Loucy (cell line): ENCODE data around the gene BBS2.

Experiments
- H2AFZ ChIP-seq: fragments of 200-600 bp; sonication (generic); 2 replicates; pipeline ENCODE4 v1.6.0; 2016; ENCODE audit warnings: antibody characterized with exemption, mild to moderate bottlenecking, low read length, moderate library complexity
- H3F3A ChIP-seq: fragments of 200-600 bp; 2 replicates; pipeline ENCODE4 v1.6.0; 2016; ENCODE audit warnings: antibody characterized with exemption, low read depth, mild to moderate bottlenecking
- H3K27me3 ChIP-seq: fragments of 200-600 bp; sonication (generic); 2 replicates; pipeline ENCODE4 v1.6.1; 2014; ENCODE audit warnings: low read length, mild to moderate bottlenecking; ENCODE audit not compliant: insufficient read depth, poor library complexity, severe bottlenecking
- H3K36me3 ChIP-seq: fragments of 200-600 bp; sonication (generic); 2 replicates; pipeline ENCODE4 v1.6.1; 2016; ENCODE audit warnings: low read length; ENCODE audit not compliant: insufficient read depth
- H3K4me1 ChIP-seq: fragments of 200-600 bp; sonication (generic); 2 replicates; pipeline ENCODE4 v1.5.1; 2014; ENCODE audit warnings: low read length, mild to moderate bottlenecking; ENCODE audit not compliant: insufficient read depth, poor library complexity, severe bottlenecking
- H3K4me2 ChIP-seq: fragments of 200-600 bp; sonication (generic); 2 replicates; pipeline ENCODE4 v1.6.0; 2014; ENCODE audit warnings: antibody characterized with exemption, low read length, low read depth, mild to moderate bottlenecking; ENCODE audit not compliant: poor library complexity, severe bottlenecking
- H3K4me3 ChIP-seq: fragments of 200-600 bp; sonication (generic); 2 replicates; pipeline ENCODE4 v1.5.1; 2014; ENCODE audit warnings: low read length, mild to moderate bottlenecking, mixed read lengths; ENCODE audit not compliant: poor library complexity, severe bottlenecking
- H3K79me2 ChIP-seq: fragments of 200-600 bp; sonication (generic); 2 replicates; pipeline ENCODE4 v1.6.1; 2014; ENCODE audit warnings: low read length; ENCODE audit not compliant: insufficient read depth
- H3K9ac ChIP-seq: fragments of 200-600 bp; sonication (generic); 2 replicates; pipeline ENCODE4 v1.6.0; 2014; ENCODE audit warnings: mild to moderate bottlenecking, low read depth, low read length, moderate library complexity; ENCODE audit not compliant: poor library complexity, severe bottlenecking
- H3K9me2 ChIP-seq: fragments of 200-600 bp; sonication (generic); replicated peaks from 2 replicates; pipeline ENCODE4 v1.6.1; 2016; ENCODE audit warnings: low read depth, low read length, mixed read lengths
- H3K9me3 ChIP-seq: fragments of 200-600 bp; sonication (generic); 2 replicates; pipeline ENCODE4 v1.6.1; 2014; ENCODE audit warnings: mild to moderate bottlenecking, antibody characterized with exemption, low read length, low read depth; ENCODE audit not compliant: insufficient read depth
- H4K20me1 ChIP-seq: fragments of 200-600 bp; sonication (generic); 2 replicates; pipeline ENCODE4 v1.6.0; 2014; ENCODE audit warnings: antibody characterized with exemption, low read length, mild to moderate bottlenecking; ENCODE audit not compliant: insufficient read depth, poor library complexity, severe bottlenecking
- CTCF ChIP-seq: fragments of 200-600 bp; sonication (generic); conservative IDR thresholded peaks from 2 replicates; pipeline ENCODE4 v1.5.1; 2014; ENCODE audit warnings: mild to moderate bottlenecking, antibody characterized with exemption, low read length
- EZH2phosphoT487 ChIP-seq: fragments of 200-600 bp; IDR thresholded peaks from 2 replicates; pipeline ENCODE4 v1.6.1; 2018; ENCODE audit warnings: antibody characterized with exemption, mild to moderate bottlenecking, moderate library complexity, borderline replicate concordance

Gene BBS2

GRCh38 chr16:56478281-56479049, 41.4 kb downstream of the BBS2 start:
- Histone ChIP-seq H3K4me1 (peaks cover 12% of the 10 kb centered on the region), H3K9ac (no peak overlapping the region), H4K20me1 (no peaks in the 10 kb centered on the region), H3K36me3 (peaks cover 44% of the 10 kb centered on the region; the same call in 1 of the 2 replicates), H3K9me3 (no peaks in the 10 kb centered on the region), H3F3A (no peaks in the 10 kb centered on the region), H3K9me2 (no peaks in the 10 kb centered on the region), H3K79me2 (no peaks in the 10 kb centered on the region), H3K4me2 (no peak overlapping the region), H2AFZ (no peak overlapping the region), H3K27me3 (no peaks in the 10 kb centered on the region), H3K4me3 (no peak overlapping the region)
- no peak for TF ChIP-seq EZH2phosphoT487
- no peak for TF ChIP-seq CTCF

GRCh38 chr16:56477096-56477878, 42.5 kb downstream of the BBS2 start:
- Histone ChIP-seq H3K9me2 (no peaks in the 10 kb centered on the region), H3K9me3 (no peaks in the 10 kb centered on the region), H3K79me2 (no peaks in the 10 kb centered on the region), H3K4me1 (peaks cover 5% of the 10 kb centered on the region), H3F3A (no peaks in the 10 kb centered on the region), H3K4me3 (no peak overlapping the region), H3K36me3 (peaks cover 54% of the 10 kb centered on the region; the same call in 1 of the 2 replicates), H3K4me2 (no peak overlapping the region), H3K27me3 (no peaks in the 10 kb centered on the region), H4K20me1 (no peaks in the 10 kb centered on the region), H3K9ac (no peak overlapping the region), H2AFZ (no peak overlapping the region)
- TF ChIP-seq EZH2phosphoT487 (no peak), CTCF (no peak)

GRCh38 chr16:56475201-56475600, 44.6 kb downstream of the BBS2 start:
- Histone ChIP-seq H3F3A (no peaks in the 10 kb centered on the region), H3K27me3 (no peaks in the 10 kb centered on the region), H2AFZ (no peak overlapping the region), H3K36me3 (peaks cover 73% of the 10 kb centered on the region; the same call in 1 of the 2 replicates), H3K4me1 (peaks cover 4% of the 10 kb centered on the region), H3K9me2 (no peaks in the 10 kb centered on the region), H3K4me2 (no peak overlapping the region), H3K4me3 (no peak overlapping the region), H3K9me3 (no peaks in the 10 kb centered on the region), H3K79me2 (no peaks in the 10 kb centered on the region), H3K9ac (no peak overlapping the region), H4K20me1 (no peaks in the 10 kb centered on the region)
- no peak for TF ChIP-seq CTCF
- no peak for TF ChIP-seq EZH2phosphoT487
